ENCODE results near the gene CRADD. TPM values are rescaled to one million over a fixed set of nuclear protein-coding genes. Genes with fewer than 3 reads are reported as not detected.

Gene CRADD
- total and polyA plus RNA-seq, 2 donors (not counting 3 experiments of a cell fraction or from before 2014, with no cell fraction given) = 11.7 to 14.5 TPM

DNA sequence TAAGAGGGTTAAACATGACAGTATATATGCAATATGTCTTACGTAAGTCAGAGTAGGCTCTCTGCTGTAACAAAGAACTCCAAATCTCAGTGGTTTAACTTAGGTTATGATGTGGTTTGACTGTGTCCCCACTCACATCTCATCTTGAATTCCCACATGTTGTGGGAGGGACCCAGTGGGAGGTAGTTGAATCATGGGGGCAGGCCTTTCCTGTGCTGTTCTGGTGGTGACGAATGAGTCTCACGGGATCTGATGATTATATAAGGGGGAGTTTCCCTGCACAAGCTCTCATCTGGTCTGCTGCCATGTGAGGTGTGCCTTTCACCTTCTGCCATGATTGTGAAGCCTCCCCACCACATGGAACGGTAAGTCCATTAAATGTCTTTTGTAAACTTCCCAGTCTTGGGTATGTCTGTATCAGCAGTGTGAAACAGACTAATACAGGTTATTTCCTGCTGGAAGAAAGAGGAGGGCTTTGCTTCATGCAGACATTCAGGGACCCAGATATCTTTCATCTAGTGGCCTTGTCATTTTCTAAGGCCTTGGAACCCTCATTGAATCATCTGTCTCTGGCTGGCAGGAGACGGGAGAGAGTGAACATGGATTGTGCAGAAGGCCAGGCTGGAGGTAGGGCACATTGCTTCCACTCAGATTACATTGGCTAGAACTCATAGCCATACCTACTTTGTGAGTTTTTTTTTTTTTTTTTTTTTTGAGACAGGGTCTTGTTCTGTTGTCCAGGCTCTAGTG lies 96.1 kb downstream of the CRADD start:
- H3K4me1 ChIP-seq (ENCODE audit: control insufficient read depth, extremely low read depth, insufficient read depth, low read length) = peaks cover 18% of the 10 kb centered on the region
- ChIA-PET CTCF (interaction anchor here (0.8 kb wide), 1 partner anchor 328 kb away, joined by 3 read pairs; no protein-coding TSS in a partner anchor), POLR2A (no interaction called here)
- no peaks in the 10 kb centered on the region for H3K27me3 ChIP-seq (ENCODE audit: control insufficient read depth in 2 of 2, insufficient read depth in 2 of 2, low read length in 2 of 2)
- dilution Hi-C loops (cut with MboI; ENCODE audit: extremely low pct_ligation_motif_present, low sequenced_read_pairs) = no loop called here
- H3K36me3 ChIP-seq (ENCODE audit: control insufficient read depth in 2 of 2, extremely low read depth in 1 of 2, insufficient read depth in 2 of 2, low read length in 2 of 2) = no peaks in the 10 kb centered on the region
- no peak overlapping the region for H3K4me3 ChIP-seq (replicated peaks in 1 of 3; ENCODE audit: insufficient read depth in 1 of 3, low read depth in 1 of 3, low read length in 3 of 3)
- TF ChIP-seq EZH2 (IDR thresholded peaks at IDR 0.05; ENCODE audit: borderline replicate concordance, low read depth, low read length, severe bottlenecking) = no peak
- no peak for TF ChIP-seq MYC (IDR thresholded peaks at IDR 0.05; ENCODE audit: low read depth, low read length)
- TF ChIP-seq, protein P1, sequence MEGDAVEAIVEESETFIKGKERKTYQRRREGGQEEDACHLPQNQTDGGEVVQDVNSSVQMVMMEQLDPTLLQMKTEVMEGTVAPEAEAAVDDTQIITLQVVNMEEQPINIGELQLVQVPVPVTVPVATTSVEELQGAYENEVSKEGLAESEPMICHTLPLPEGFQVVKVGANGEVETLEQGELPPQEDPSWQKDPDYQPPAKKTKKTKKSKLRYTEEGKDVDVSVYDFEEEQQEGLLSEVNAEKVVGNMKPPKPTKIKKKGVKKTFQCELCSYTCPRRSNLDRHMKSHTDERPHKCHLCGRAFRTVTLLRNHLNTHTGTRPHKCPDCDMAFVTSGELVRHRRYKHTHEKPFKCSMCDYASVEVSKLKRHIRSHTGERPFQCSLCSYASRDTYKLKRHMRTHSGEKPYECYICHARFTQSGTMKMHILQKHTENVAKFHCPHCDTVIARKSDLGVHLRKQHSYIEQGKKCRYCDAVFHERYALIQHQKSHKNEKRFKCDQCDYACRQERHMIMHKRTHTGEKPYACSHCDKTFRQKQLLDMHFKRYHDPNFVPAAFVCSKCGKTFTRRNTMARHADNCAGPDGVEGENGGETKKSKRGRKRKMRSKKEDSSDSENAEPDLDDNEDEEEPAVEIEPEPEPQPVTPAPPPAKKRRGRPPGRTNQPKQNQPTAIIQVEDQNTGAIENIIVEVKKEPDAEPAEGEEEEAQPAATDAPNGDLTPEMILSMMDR (IDR thresholded peaks at IDR 0.05; ENCODE audit: extremely low read depth in 1 of 2, insufficient read depth in 1 of 2, low read depth in 1 of 2, low read length in 2 of 2) = no peak
- TF ChIP-seq POLR2AphosphoS5 (IDR thresholded peaks at IDR 0.05; ENCODE audit: insufficient read depth, low read depth, low read length) = no peak
- TF ChIP-seq JUN (IDR thresholded peaks at IDR 0.05; ENCODE audit: borderline replicate concordance, insufficient read depth, insufficient read length, low read depth) = no peak
- TF ChIP-seq POLR2A (IDR thresholded peaks at IDR 0.05; ENCODE audit: low read depth, low read length) = no peak
- TF ChIP-seq, protein P2, sequence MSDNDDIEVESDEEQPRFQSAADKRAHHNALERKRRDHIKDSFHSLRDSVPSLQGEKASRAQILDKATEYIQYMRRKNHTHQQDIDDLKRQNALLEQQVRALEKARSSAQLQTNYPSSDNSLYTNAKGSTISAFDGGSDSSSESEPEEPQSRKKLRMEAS (IDR thresholded peaks at IDR 0.05; ENCODE audit: insufficient read depth, insufficient read length) = no peak
- TF ChIP-seq GATA2 (IDR thresholded peaks at IDR 0.05; ENCODE audit: insufficient read depth, insufficient read length, low read depth, low read length) = no peak
- TF ChIP-seq FOS (IDR thresholded peaks at IDR 0.05; ENCODE audit: borderline replicate concordance, insufficient read depth, low read length) = no peak
- no peaks in the 10 kb centered on the region for H4K20me1 ChIP-seq (replicated peaks; ENCODE audit: control insufficient read depth, extremely low read depth, insufficient read depth, low read length)
- no peak overlapping the region for H3K4me2 ChIP-seq (ENCODE audit: insufficient read depth, low read length)
- no peaks in the 10 kb centered on the region for H3K9me3 ChIP-seq (replicated peaks; ENCODE audit: control insufficient read depth, insufficient read depth, low read length)
- H3K9ac ChIP-seq (replicated peaks; ENCODE audit: extremely low read depth, insufficient read depth, low read length) = no peak overlapping the region
- FAIRE-seq (no peak), DNase-seq (ENCODE audit: low read depth, low spot score) (no peak)
- H3K27ac ChIP-seq (ENCODE audit: insufficient read depth, low read depth, low read length) = no peak overlapping the region
- no peak overlapping the region for H2AFZ ChIP-seq (ENCODE audit: low read depth, low read length)
- no peaks in the 10 kb centered on the region for H3K79me2 ChIP-seq (ENCODE audit: control insufficient read depth, insufficient read depth, low read length)
- intact Hi-C loops (cut with micrococcal nuclease) = no loop called here
- H3K9me1 ChIP-seq (replicated peaks; ENCODE audit: control insufficient read depth, extremely low read depth, insufficient read depth, low read length) = no peaks in the 10 kb centered on the region
- BruUV-seq (replicated peaks) = TSS peak; percentile 9
